NCI-H1694 (cell line): ENCODE measurements around the gene GSTT4.
"Not testable (repeated sequence)": the region's sequence is repeated elsewhere in the genome, so short reads cannot be mapped to it uniquely, and the experiment has no call there.

Experiments
- DNase-seq: peaks from one replicate; lab custom pipeline; 2025; lab: John Stamatoyannopoulos, UW

GSTT4 gene

DNA sequence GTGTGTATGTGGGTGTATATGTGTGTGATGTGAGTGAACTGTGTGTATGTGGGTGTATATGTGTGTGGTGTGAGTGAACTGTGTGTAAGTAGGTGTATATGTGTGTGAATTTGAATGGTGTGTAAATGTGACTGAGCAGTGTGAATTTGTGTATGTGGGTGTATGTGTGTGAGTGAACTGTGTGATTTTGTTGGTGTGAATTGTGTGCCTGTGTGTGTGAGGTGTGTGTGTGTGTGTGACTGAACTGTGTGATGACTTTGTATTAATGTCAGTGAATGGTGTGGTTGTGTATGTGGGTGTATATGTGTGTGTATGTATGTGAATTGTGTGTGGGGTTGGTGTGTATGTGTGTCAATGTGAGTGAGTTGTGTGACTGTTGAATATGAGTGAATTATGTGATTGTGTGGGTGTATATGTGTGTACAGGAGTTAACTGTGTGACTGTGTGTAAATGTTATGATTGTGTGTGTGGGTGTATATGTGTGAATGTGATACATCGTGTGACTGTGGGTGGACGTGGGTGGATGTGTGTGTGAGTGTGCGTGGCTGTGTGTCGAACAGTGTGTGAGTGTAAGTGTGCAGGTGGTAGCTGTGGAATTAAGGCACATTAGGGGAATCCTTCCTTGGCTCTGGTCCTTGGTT lies 18.6 kb downstream of the GSTT4 start:
- not testable (repeated sequence) for DNase-seq

DNA sequence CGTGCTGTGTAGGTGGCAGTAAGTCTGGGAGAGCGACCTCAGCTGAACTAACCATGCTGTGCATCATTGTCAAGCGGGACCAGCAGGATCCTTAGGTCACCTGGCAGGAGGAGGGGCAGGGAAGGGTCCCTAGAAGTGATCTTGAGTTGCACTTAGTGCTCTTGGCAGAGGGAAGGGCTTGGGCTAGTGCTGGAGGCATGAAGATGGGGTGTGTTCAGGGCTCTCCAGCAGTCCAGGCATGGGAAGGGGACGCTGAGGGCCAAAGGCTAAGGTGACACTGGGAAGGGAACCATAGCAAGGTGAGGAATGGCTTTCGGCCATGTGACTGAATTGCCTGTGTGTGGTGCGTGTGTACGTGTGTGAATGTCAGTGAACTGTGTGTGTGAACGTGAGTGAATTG lies 19.2 kb downstream of the GSTT4 start:
- not testable (repeated sequence) for DNase-seq

- DNase-seq: peak; percentile 11
Observed at GRCh38 chr22:23984430-23984829, 20.8 kb downstream of the GSTT4 start.

- not testable (repeated sequence) for DNase-seq
Observed at GRCh38 chr22:23980567-23980966, 24.7 kb downstream of the GSTT4 start.

GRCh38 chr22:23979557-23980240 lies 25.6 kb downstream of the GSTT4 start, which contains the start of gene GSTT2:
Gene GSTT2 (plus strand): TSS chr22:23980134.
- DNase-seq: not testable (repeated sequence)

DNA sequence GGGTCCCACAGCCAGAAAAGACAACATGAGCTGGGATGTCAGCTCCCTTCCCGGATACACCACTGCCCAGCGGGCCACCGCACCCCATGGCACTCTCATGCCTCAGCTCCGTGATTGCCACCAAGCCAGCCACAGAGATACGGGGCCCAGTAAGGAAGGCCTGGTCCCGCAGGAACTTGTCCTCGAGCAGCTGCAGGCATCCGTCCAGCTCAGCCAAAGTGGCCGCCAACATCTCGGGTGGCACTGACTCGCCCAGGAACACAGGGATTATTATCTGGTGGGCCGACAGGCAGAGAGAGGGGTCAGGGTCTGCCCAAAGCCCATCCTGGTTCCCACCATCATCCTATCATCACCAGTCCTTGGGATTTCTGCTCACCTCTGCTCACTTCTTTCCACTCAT lies 27.9 kb downstream of the GSTT4 start:
- not testable (repeated sequence) for DNase-seq

GRCh38 chr22:23974836-23975352 lies 30.4 kb downstream of the GSTT4 start:
- not testable (repeated sequence) for DNase-seq

DNA sequence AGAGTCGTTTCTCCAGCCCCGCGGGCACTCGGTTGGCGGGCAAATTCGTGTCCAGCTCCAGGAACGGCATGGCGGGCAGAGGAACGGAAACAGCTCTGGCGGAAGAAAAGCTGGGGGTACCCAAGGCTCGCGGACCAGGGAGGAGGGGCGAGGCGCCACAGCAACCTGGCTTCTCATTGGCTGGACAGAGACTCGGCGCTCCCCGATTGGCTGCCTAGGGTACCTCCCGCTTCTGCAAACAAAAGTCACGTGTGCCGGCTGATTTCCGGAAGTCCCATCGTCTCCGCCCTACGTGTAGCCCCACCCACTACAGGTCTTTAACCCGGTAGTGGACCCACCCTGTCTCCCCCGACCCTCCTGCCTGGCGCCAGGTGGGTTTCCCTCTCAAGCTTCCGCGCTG lies 30.9 kb downstream of the GSTT4 start, which contains the start of gene DDT:
DDT (minus strand) TSS at position 97 of the 400 bp plus-strand sequence; CDS start at position 70, 27 bp downstream.
- DNase-seq: not testable (repeated sequence)

DNA sequence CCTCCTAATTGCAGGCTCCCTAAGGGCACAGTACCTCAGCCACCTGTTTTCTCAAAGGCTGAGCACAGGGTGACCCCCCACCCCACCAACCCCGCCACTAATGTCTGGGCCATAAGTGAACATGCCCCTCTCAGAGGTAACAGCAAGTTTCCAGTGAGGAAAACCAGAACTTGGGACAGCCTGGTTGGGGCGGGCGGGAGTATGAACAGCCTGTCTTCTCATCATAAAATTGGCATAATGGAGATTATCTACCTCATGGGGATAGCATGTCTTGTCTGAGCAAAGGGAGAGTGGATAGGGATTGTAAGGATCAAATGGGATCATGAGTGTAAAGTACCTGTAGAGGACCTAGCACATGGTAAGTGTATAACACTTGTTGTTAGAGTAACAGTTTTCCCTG lies 33.3 kb downstream of the GSTT4 start:
- not testable (repeated sequence) for DNase-seq

DNA sequence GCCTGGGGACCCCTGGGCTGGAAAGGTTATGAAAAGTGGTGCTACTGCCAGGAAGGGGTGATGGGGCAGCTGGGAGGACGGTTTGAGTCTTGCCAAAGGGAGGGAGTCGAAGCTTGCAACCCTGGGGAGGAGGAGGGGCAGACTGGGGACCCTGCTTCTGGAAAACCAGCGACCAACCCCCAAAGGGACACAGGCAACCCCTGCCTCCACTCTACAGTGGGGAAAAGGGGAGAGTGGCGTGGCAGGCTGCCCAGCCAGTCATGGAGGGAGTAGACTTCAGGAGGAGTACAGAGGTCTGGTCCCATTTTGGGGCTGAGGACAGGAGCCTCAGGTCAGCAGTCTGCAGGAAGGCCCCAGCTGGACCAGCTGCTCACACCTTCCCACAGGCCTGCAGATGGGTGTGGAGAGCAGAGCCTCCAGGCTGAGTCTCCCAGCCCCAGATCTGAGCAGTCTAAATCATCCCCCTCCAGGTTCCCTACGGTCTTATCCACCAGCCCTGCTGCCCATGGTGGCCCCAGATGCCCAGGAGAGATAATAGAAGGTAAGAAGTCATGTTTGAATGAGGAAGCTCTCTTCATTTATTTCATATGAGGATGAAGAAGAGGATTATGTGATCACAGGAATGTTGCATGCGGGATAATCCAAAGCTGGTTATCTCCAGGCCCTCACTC lies 34.3 kb downstream of the GSTT4 start:
- no peak for DNase-seq

DNA sequence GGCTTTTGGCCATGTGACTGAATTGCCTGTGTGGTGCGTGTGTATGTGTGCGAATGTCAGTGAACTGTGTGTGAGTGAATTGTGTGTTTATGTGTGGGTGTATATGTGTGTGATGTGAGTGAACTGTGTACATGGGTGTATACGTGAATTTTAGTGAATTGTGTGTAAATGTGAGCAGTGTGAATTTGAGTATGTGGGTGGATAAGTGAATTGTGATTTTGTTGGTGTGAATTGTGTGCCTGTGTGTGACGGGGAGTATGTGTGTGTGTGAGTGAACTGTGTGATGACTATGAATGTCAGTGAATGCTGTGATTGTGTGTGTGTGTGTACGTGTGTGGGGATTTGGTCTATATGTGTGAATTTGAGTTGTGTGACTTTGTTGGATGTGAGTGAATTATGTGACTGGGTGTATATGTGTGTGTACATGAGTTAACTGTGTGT lies 35.0 kb downstream of the GSTT4 start:
- DNase-seq: no peak

GRCh38 chr22:23969071-23969470 lies 36.2 kb downstream of the GSTT4 start:
- DNase-seq: no peak

GRCh38 chr22:23966568-23966967 lies 38.7 kb downstream of the GSTT4 start, which contains the start of gene DDTL:
Gene DDTL (plus strand): TSS chr22:23966888. CDS start chr22:23966915, 27 bp downstream.
- DNase-seq: not testable (repeated sequence)

DNA sequence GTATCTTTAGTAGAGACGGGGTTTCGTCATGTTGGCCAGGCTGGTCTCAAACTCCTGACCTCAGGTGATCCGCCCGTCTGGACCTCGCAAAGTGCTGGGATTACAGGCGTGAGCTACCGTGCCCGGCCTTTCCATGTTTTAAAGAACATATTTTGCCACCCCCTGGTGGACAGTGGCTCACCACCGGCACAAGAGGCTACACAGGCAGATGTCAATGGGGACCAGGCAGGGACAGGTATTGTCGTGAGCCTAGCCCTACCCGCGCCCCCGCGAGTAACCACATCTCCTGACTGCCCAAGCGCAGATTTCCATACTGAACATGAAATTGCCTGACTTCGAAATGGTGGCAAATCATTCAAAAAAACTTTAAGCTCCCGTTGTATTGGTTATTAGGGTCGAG lies 39.2 kb downstream of the GSTT4 start:
- DNase-seq: not testable (repeated sequence)

- not testable (repeated sequence) for DNase-seq
Observed at GRCh38 chr22:23961084-23961771, 44.0 kb downstream of the GSTT4 start, which contains the start of gene GSTT2B. Gene GSTT2B (minus strand): TSS chr22:23961195. CDS start chr22:23961131, 64 bp downstream.

DNA sequence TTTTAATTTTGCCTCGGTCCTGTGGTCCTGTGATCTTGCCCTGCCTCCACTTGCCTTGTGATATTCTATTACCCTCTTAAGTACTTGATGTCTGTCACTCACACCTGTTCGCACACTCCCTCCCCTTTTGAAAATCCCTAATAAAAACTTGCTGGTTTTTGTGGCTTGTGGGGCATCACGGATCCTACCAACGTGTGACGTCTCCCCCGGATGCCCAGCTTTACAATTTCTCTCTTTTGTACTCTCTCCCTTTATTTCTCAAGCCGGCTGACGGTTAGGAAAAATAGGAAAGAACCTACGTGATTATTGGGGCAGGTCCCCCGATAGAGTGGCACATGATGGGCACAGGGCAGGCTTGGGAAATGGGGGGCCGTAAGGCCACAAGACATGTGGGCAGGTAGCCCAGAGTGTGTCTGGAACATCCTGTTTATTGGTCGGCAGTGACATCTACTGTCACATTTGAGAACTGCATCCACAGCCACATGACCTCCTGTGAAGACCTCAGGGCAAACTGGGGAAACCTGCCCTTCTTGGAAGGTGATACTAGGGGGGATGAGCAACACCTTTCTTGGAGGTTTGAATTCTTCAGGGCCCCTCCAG lies 48.9 kb downstream of the GSTT4 start:
- DNase-seq: peak; percentile 80

DNA sequence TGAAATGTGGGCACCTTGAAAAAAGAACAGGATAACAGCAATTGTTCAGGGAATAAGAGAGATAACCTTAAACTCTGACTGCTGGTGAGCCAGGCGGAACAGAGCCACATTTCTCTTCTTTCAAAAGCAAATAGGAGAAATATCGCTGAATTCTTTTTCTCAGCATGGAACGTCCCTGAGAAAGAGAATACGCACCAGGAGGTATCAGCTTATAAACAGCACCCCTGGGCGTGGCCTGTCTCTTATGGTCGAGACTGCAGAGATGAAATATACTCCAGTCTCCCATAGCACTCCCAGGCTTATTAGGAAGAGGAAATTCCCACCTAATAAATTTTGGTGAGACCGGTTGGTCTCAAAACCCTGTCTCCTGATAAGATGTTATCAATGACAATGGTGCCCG lies 49.4 kb downstream of the GSTT4 start:
- DNase-seq: not testable (repeated sequence)

GRCh38 chr22:23954991-23955305 lies 50.3 kb downstream of the GSTT4 start:
- not testable (repeated sequence) for DNase-seq

- DNase-seq: not testable (repeated sequence)
Observed at GRCh38 chr22:23954193-23954990, 50.9 kb downstream of the GSTT4 start.

GRCh38 chr22:23953485-23953884 lies 51.8 kb downstream of the GSTT4 start:
- DNase-seq: not testable (repeated sequence)
